ES-I3 (cell line): ENCODE results near the gene CTBP2.
"Not testable (repeated sequence)": the region's sequence is repeated elsewhere in the genome, so short reads cannot be mapped to it uniquely, and the experiment has no call there.

ENCODE experiments used
- H3K36me3 ChIP-seq: 2 replicates; pipeline ENCODE4 v1.6.1; 2013; ENCODE audit warnings: mild to moderate bottlenecking, low read length, control low read depth, moderate library complexity; ENCODE audit not compliant: insufficient read depth
- H3K4me1 ChIP-seq: 2 replicates; pipeline ENCODE4 v1.6.1; 2013; ENCODE audit warnings: mild to moderate bottlenecking, control low read depth, low read length; ENCODE audit not compliant: insufficient read depth
- H3K9ac ChIP-seq: 2 replicates; pipeline ENCODE4 v1.6.1; 2013; ENCODE audit warnings: low read depth, mild to moderate bottlenecking, low read length, moderate library complexity
- H3K9me3 ChIP-seq: 2 replicates; pipeline ENCODE4 v1.6.1; 2013; ENCODE audit warnings: mild to moderate bottlenecking, low read length, moderate library complexity; ENCODE audit not compliant: control insufficient read depth, insufficient read depth

The CTBP2 gene

GRCh38 chr10:125169915-125170314 is 9.6 kb upstream of the CTBP2 start:
- no peaks in the 10 kb centered on the region for H3K36me3 ChIP-seq
- H3K9me3 ChIP-seq, result no peaks in the 10 kb centered on the region

GRCh38 chr10:125169279-125169678 is 8.9 kb upstream of the CTBP2 start:
- Histone ChIP-seq H3K9ac (no peak overlapping the region), H3K4me1 (peaks cover 2% of the 10 kb centered on the region; the same call in 1 of the 2 replicates), H3K36me3 (no peaks in the 10 kb centered on the region), H3K9me3 (no peaks in the 10 kb centered on the region)

More at GRCh38 chr10:125169915-125170314, 9.6 kb upstream of the CTBP2 start:
- peaks cover 5% of the 10 kb centered on the region; the same call in 1 of the 2 replicates for H3K4me1 ChIP-seq
- no peak overlapping the region for H3K9ac ChIP-seq

GRCh38 chr10:125166658-125167057 is 6.3 kb upstream of the CTBP2 start:
- Histone ChIP-seq H3K4me1 (no peaks in the 10 kb centered on the region; the same call in 1 of the 2 replicates), H3K36me3 (no peaks in the 10 kb centered on the region), H3K9ac (no peak overlapping the region), H3K9me3 (no peaks in the 10 kb centered on the region)

GRCh38 chr10:125165584-125166573 is 5.5 kb upstream of the CTBP2 start:
- Histone ChIP-seq H3K9ac (no peak overlapping the region), H3K4me1 (no peaks in the 10 kb centered on the region; the same call in 1 of the 2 replicates), H3K9me3 (no peaks in the 10 kb centered on the region), H3K36me3 (no peaks in the 10 kb centered on the region)

GRCh38 chr10:125164421-125164820 is 4.1 kb upstream of the CTBP2 start:
- H3K9me3 ChIP-seq, result no peaks in the 10 kb centered on the region
- H3K4me1 ChIP-seq, result no peaks in the 10 kb centered on the region; the same call in 1 of the 2 replicates
- H3K9ac ChIP-seq, result no peak overlapping the region
- H3K36me3 ChIP-seq, result no peaks in the 10 kb centered on the region

GRCh38 chr10:125163803-125164202 is 3.4 kb upstream of the CTBP2 start:
- Histone ChIP-seq H3K36me3 (no peaks in the 10 kb centered on the region), H3K9ac (no peak overlapping the region), H3K4me1 (no peaks in the 10 kb centered on the region; the same call in 1 of the 2 replicates), H3K9me3 (no peaks in the 10 kb centered on the region)

GRCh38 chr10:125163312-125163711 is 2.9 kb upstream of the CTBP2 start:
- not testable (repeated sequence) for H3K9ac ChIP-seq, H3K4me1 ChIP-seq, H3K9me3 ChIP-seq, H3K36me3 ChIP-seq

GRCh38 chr10:125162120-125162931 is 2.0 kb upstream of the CTBP2 start:
- H3K36me3 ChIP-seq, result no peaks in the 10 kb centered on the region
- peak overlapping the region; percentile 78 for H3K9ac ChIP-seq
- H3K4me1 ChIP-seq, result no peaks in the 10 kb centered on the region; the same call in 1 of the 2 replicates
- H3K9me3 ChIP-seq, result no peaks in the 10 kb centered on the region

- no peaks in the 10 kb centered on the region for H3K36me3 ChIP-seq
- H3K9me3 ChIP-seq, result no peaks in the 10 kb centered on the region
- H3K9ac ChIP-seq, result peak overlapping the region; percentile 78
- peaks cover 2% of the 10 kb centered on the region for H3K4me1 ChIP-seq
Measured at GRCh38 chr10:125161707-125162119, 1.4 kb upstream of the CTBP2 start.

GRCh38 chr10:125160856-125161706 is 718 bp upstream of the CTBP2 start:
- Histone ChIP-seq H3K4me1 (peaks cover 9% of the 10 kb centered on the region), H3K36me3 (no peaks in the 10 kb centered on the region), H3K9me3 (no peaks in the 10 kb centered on the region), H3K9ac (peak overlapping the region; percentile 78)

GRCh38 chr10:125159486-125159931 is 854 bp downstream of the CTBP2 start:
- Histone ChIP-seq H3K36me3 (no peaks in the 10 kb centered on the region), H3K9me3 (no peaks in the 10 kb centered on the region), H3K9ac (peak overlapping the region; percentile 78), H3K4me1 (peaks cover 16% of the 10 kb centered on the region)

- no peaks in the 10 kb centered on the region for H3K9me3 ChIP-seq
- peaks cover 23% of the 10 kb centered on the region for H3K4me1 ChIP-seq
- H3K36me3 ChIP-seq, result no peaks in the 10 kb centered on the region
- H3K9ac ChIP-seq, result peak overlapping the region; percentile 81
Measured at GRCh38 chr10:125158601-125159485, 1.5 kb downstream of the CTBP2 start.

GRCh38 chr10:125158275-125158600 is 2.1 kb downstream of the CTBP2 start:
- no peaks in the 10 kb centered on the region for H3K36me3 ChIP-seq
- no peaks in the 10 kb centered on the region for H3K9me3 ChIP-seq
- H3K9ac ChIP-seq, result peak overlapping the region; percentile 81
- peaks cover 29% of the 10 kb centered on the region for H3K4me1 ChIP-seq
